Keratinocyte (primary cell): ENCODE measurements around the gene CHST7.

Experiments used
- CTCF ChIP-seq, 3 experiments: IDR thresholded peaks in 1 of 3; conservative IDR thresholded peaks in 1 of 3; optimal IDR thresholded peaks in 1 of 3; 2 replicates in 2 of 3; 3 replicates in 1 of 3; pipeline versions ENCODE3 to v1.5.1; 2011; ENCODE audit warnings: low read length in 3 of 3, mild to moderate bottlenecking in 3 of 3, moderate library complexity in 2 of 3, control low read depth in 1 of 3, inconsistent platforms in 1 of 3; ENCODE audit not compliant: insufficient read depth in 2 of 3; ENCODE audit errors: extremely low read depth in 1 of 3
- EZH2 ChIP-seq: IDR thresholded peaks from one replicate; pipeline ENCODE4 v1.6.1; 2012; ENCODE audit warnings: inconsistent platforms, mild to moderate bottlenecking, low read length, moderate library complexity

GRCh38 chrX:46553935-46554334, 19.6 kb upstream of the CHST7 start:
- TF ChIP-seq CTCF (optimal IDR thresholded peaks at IDR 0.05 in 1 of 3, IDR thresholded peaks at IDR 0.05 in 1 of 3, conservative IDR thresholded peaks at IDR 0.05 in 1 of 3; ENCODE audit: extremely low read depth in 1 of 3, insufficient read depth in 2 of 3, low read length in 3 of 3) (no peak), EZH2 (no peak)
